Posterior vena cava (tissue), 2 donors: ENCODE measurements around the gene LSM8. TPM values are rescaled to one million over a fixed set of nuclear protein-coding genes. Genes with fewer than 3 reads are reported as not detected.
A peak's percentile ranks its signal among the peaks of the same experiment; 100 is the strongest.
"Not testable (repeated sequence)": the region's sequence is repeated elsewhere in the genome, so short reads cannot be mapped to it uniquely, and the experiment has no call there.

Experiments
- DNase-seq: peaks from one replicate; pipeline ENCODE4 v3.0.0-alpha.2; 2020; ENCODE audit warnings: low spot score
- intact Hi-C, 2 donors: fragments of 100-400 bp; cut with DNase I; formaldehyde crosslinking; loops; one replicate each; pipeline versions ENCODE4 v1.14.1 to v1.14.2; 2022 to 2023
- total RNA-seq, 2 donors: library from RNA; stranded (reverse); fragmentation: NEBNext Ultra II Directional; extraction: Animal tissue kit (Norgen Biotek cat#: 25700); gene quantifications; one replicate each; pipeline ENCODE4 v1.2.1, GENCODE V29; 2021
- donor health status: DM: yes; HTN: yes; CAD: no.
- donor health status: DM: yes; HTN: yes; CAD: no.

The LSM8 gene
- total RNA-seq, 2 donors from 2014 or later = 20.8 to 23.4 TPM

DNA sequence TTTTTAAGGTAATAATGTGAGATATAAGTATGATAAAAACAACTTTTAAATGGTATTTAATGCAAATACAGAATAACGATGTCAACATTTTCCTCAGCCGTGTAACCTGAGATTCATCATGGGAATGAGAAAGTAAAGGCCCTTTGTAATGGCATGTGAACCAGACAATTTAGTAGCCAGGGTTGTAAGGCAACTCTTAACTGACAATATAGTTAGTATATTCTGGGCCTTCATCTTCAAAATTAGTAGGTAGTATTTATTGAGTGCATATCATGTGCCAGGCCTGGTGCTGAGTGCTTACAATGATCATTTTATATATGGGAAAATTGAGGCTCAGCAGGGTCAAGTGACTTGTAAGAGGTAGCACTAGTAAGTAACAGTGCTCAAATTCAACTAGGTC, 10.6 kb downstream of the LSM8 start:
- intact Hi-C loops = no loop called here
- no peak for DNase-seq

GRCh38 chr7:118195837-118196474, 12.0 kb downstream of the LSM8 start:
- DNase-seq = no peak
- intact Hi-C loops = no loop called here

- intact Hi-C loops = no loop called here
- DNase-seq = no peak
These were observed 18.1 kb downstream of the LSM8 start for GRCh38 chr7:118202061-118202460.

- intact Hi-C loops = no loop called here
- peak; percentile 89 for DNase-seq
These were observed 30.3 kb downstream of the LSM8 start for GRCh38 chr7:118214051-118214832.

DNA sequence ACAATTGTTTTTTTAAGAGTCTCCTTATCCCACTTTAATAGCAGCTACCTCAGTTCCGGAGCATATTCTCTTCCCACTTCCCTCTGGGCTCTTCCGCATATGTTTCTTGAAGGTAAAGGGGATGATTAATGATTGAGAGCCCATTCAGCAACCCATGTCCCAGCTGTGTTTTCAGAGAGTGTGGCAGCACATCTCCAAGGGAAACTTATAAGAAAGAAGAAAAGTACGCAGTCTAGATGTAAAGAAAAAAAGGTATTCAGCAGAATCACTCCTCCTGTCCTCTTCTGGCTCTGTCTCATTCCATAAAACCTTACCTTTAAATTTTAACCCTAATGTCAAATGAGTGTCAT, 30.8 kb downstream of the LSM8 start:
- intact Hi-C loops = no loop called here
- no peak for DNase-seq

GRCh38 chr7:118217210-118217619, 33.3 kb downstream of the LSM8 start:
- DNase-seq = no peak
- intact Hi-C loops = no loop called here

DNA sequence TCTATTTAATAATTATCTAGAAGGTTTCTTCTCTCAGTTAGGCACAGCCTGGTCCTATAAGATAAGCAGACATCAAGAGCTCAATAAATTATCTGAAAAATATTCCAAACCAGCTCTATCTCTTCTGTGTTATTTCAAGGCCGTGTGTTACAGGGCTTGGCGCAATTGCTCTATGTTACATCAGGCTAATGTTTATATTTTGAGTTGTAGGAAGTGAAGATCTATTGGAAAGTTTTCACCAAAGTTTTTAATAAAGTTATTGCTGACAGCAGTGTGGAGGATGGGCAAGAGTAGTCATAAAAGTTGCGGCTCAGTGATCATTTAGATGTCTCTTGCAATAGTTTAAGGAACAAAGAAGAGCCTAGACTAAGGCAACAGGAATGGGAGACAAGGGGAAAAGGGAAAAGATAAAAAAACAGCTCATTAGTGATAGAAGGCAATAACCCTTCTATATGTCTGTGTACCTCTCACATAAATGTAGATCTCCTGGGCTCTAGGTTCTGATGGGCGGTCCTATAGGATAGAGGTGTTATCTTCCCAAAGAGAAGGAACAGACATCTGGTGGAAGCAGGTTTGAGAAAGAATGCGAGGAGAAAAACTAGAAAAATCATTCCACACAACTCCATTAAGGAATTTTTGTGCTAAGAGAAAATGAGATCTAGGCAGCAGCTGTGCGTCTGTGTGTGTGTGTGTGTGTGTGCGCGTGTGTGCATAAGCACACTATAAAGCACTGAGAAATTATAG, 34.6 kb downstream of the LSM8 start:
- intact Hi-C loops = no loop called here

DNA sequence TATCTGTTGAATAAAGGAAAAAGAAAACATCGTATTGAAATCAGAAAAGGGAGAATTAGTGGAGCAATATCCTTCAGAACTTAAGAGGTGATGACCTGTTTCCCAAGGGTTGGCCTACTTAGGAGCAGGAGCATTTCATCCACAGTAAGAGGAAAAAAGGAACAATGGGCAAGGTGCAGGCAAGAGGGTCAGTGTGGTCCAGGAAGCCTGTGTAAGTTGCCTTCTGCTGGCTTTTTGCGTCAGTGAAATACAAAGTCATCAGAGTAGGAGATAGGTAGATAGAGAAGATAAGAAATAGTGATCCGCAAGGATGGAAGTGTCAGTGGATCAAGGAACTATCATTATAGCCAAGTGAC, 35.2 kb downstream of the LSM8 start:
- no peak for DNase-seq
- intact Hi-C loops = no loop called here

More for the DNA sequence above, 34.6 kb downstream of the LSM8 start:
- no peak for DNase-seq

DNA sequence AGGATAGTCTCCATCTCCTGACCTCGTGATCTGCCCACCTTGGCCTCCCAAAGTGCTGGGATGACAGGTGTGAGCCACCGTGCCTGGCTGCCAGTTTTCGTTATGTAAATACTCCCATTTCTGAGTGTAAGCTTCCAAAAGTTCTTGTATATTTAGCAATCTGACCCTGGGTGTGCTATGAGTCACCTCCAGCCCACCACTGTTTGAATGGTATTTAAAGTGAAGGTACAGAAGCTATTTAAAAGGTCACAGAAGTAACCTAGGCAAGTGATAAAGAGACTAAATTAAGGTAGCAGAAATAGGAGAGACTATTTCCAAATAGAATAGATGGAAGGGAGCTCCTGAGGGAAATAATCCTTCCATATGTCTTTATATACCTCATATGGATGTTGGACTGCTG, 36.6 kb downstream of the LSM8 start:
- no peak for DNase-seq
- intact Hi-C loops = no loop called here

DNA sequence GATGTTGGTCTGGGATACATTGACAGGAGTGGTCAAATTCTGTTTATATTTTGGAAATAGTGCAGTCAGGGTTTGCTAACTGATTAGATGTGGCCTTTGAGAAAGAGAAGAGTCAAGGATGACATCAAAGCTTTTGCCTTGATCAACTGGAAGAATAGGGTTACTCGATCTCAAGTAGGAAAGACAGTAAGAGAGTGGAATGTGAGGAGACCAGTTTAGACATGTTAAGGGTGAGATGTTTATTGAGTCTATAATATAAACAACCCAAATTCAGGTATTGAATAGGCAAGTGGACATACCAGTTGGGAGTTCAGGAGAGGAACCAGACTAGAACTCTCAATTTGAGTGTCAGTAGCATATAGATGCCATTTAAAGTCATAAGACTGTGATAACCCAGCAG, 38.6 kb downstream of the LSM8 start:
- intact Hi-C loops = no loop called here
- DNase-seq = no peak

DNA sequence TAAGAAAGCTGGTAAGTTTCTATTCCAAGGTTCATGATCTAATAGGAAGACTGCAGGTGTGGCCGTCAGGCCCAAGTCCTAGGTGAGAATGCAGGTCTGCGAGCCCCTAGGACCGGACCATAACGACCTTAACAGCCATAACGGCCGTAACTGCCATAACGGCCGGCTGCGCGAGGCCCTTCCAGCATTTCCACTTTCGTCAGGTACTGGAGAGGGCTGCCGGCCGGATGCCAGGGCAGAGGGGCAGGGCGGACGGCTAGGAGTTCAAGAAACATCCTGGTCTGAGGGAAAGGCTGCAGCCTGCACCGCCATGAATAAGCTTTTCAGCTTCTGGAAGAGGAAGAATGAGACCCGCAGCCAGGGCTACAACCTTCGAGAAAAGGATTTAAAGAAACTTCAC, 40.6 kb downstream of the LSM8 start, which contains the start of gene ANKRD7:
Gene ANKRD7 (plus strand): TSS at position 184 of the 400 bp plus-strand sequence. CDS start 127 bp downstream, at position 311.
- intact Hi-C loops = no loop called here
- no peak for DNase-seq

DNA sequence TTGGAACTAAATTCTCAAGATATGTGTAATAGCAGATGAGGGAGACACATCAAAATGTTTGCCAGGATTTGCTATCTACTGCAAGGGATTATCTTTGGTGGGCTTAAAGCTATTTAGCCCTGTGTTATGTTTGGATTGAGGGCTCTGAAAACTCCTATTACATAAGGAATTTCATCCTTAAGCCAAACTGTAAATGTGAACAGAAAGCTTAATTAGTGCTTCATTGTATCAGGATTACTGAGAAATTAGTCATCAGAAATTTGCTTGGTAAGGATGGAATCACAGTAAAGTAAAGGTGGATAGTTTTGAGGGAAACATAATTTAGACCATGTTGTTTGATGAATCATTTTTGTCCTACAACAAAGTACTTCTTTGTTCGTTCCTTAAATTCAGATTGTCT, 48.9 kb downstream of the LSM8 start:
- no peak for DNase-seq
- intact Hi-C loops = no loop called here

DNA sequence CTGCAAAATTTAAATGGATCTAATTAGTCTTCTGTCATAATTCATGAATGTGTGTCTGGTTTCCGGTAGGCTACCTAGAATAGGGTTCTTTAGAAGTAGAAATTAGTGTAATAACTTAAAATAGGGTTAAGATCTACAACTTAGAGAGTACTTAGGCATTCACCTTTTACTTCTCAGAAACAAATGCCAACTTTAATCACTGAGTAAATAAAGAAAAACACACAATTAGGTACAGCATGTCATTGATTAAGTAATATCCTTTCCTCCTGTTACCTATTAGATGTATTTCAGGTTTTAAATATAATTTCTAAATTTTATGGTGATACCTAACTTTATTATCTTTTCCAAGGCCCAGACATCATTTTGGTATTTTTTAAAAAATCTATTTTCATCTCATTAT, 49.8 kb downstream of the LSM8 start:
- intact Hi-C loops = no loop called here
- DNase-seq = no peak

DNA sequence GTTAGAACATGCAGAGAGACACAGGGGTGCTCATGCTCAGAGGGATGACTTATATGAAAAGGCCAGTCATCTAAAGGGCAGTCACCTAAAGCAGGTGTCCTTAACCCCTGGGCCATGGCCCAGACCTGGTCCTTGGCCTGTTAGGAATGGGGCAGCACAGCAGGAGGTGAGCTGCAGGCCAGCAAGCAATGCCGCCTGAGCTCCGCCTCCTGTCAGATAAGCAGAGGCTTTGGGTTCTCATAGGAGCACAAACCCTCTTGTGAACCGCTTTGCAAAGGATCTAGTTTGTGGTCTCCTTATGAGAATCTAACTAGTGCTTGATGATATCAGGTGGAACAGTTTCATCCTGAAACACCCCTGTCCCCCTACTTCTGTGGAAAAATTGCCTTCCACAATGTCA, 55.0 kb downstream of the LSM8 start:
- intact Hi-C loops = no loop called here
- DNase-seq = no peak

DNA sequence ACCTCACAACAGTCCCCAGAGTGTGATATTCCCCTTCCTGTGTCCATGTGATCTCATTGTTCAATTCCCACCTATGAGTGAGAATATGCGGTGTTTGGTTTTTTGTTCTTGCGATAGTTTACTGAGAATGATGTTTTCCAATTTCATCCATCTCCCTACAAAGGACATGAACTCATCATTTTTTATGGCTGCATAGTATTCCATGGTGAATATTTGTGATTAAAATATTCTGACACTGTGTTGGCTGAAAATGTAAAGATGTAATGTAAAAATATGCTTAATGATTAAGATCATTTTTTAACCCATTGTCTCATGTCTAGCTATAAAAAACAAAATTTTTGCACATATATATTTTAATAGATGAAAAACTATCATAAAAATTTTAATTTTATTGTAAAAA, 56.4 kb downstream of the LSM8 start:
- intact Hi-C loops, DNase-seq: not testable (repeated sequence)

Other genes starting within 250 kb of the LSM8 start
- gene ANKRD7, start 40.5 kb downstream of the LSM8 start, total RNA-seq = under 1 TPM; 0.48 to 0.93 TPM